Neural progenitor cell (in vitro differentiated cells): ENCODE data around the gene ZFAND3.

Experiments used
- CTCF ChIP-seq: fragments of 200-600 bp; sonication (generic); IDR thresholded peaks from 2 replicates; pipeline ENCODE4 v1.5.1; 2017; ENCODE audit warnings: antibody characterized with exemption, mild to moderate bottlenecking
- EZH2 ChIP-seq: fragments of 200-600 bp; sonication (generic); IDR thresholded peaks from 2 replicates; pipeline ENCODE4 v1.6.1; 2017; ENCODE audit warnings: antibody characterized with exemption, mild to moderate bottlenecking, moderate library complexity
- EZH2phosphoT487 ChIP-seq: fragments of 200-600 bp; sonication (generic); IDR thresholded peaks from 2 replicates; pipeline ENCODE4 v1.6.1; 2017; ENCODE audit warnings: antibody characterized with exemption

GRCh38 chr6:38092964-38093363 lies 273.4 kb downstream of the ZFAND3 start:
- no peak for TF ChIP-seq CTCF
- TF ChIP-seq EZH2phosphoT487 = no peak
- TF ChIP-seq EZH2 = no peak
